ENCODE data around the gene CYTH3.
A peak's percentile ranks its signal among the peaks of the same experiment; 100 is the strongest.

Gene CYTH3

DNA sequence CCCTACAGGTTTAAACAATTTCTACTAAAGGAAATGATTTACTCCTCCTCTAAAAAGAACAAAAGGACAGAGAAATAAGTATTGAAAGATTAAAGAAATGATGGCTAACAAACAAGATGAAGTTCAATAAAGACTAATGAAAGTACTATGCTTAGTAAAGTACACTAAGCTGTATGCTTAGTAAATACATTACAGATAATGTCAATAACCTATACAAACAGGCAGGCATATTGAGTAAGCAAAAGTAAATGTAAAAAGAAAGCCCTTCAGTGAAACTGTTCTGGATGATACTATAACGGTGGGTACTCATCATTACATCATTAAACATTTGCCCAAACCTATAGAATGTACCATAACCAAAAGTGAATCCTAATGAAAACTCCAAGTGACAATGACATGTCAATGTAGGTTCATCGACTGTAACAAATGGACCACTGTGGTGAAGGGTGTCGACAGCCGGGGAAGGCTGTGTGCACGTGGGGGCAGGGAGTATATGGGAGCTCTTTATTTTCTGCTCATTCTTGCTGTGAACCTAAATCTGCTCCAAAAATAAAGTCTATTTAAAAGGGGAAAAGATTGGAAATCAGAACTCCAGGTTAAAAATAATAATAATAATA lies 34.0 kb downstream of the CYTH3 start:
- no peak for TF ChIP-seq CTCF (IDR thresholded peaks at IDR 0.05)
- Mint-ChIP-seq H3K4me1 (peaks cover 6% of the 10 kb centered on the region), H3K4me3 (no peak overlapping the region), H3K27me3 (ENCODE audit: low read depth, poor library complexity) (peaks cover 3% of the 10 kb centered on the region), H3K36me3 (ENCODE audit: low read depth) (no peaks in the 10 kb centered on the region), H3K27ac (no peak overlapping the region), H3K9me3 (no peaks in the 10 kb centered on the region)
- no peak for DNase-seq

GRCh38 chr7:6237730-6238129 lies 34.7 kb downstream of the CYTH3 start:
- H3K9me3 Mint-ChIP-seq = no peaks in the 10 kb centered on the region
- no peak overlapping the region for H3K27ac Mint-ChIP-seq
- H3K4me3 Mint-ChIP-seq = no peak overlapping the region
- peaks cover 11% of the 10 kb centered on the region for H3K4me1 Mint-ChIP-seq
- no peak for DNase-seq
- H3K36me3 Mint-ChIP-seq (ENCODE audit: low read depth) = no peaks in the 10 kb centered on the region
- no peak for TF ChIP-seq CTCF (IDR thresholded peaks at IDR 0.05)
- peaks cover 3% of the 10 kb centered on the region for H3K27me3 Mint-ChIP-seq (ENCODE audit: low read depth, poor library complexity)

GRCh38 chr7:6237011-6237410 lies 35.4 kb downstream of the CYTH3 start:
- H3K4me3 Mint-ChIP-seq = no peak overlapping the region

GRCh38 chr7:6235029-6235871 lies 37.2 kb downstream of the CYTH3 start:
- TF ChIP-seq CTCF (IDR thresholded peaks at IDR 0.05) = no peak
- no peak for DNase-seq
- H3K4me1 Mint-ChIP-seq = peaks cover 26% of the 10 kb centered on the region
- H3K4me3 Mint-ChIP-seq = no peak overlapping the region
- no peaks in the 10 kb centered on the region for H3K9me3 Mint-ChIP-seq
- peaks cover 3% of the 10 kb centered on the region for H3K27me3 Mint-ChIP-seq (ENCODE audit: low read depth, poor library complexity)
- no peaks in the 10 kb centered on the region for H3K36me3 Mint-ChIP-seq (ENCODE audit: low read depth)
- no peak overlapping the region for H3K27ac Mint-ChIP-seq

More at GRCh38 chr7:6237011-6237410, 35.4 kb downstream of the CYTH3 start:
- Mint-ChIP-seq H3K4me1 (peaks cover 15% of the 10 kb centered on the region), H3K36me3 (ENCODE audit: low read depth) (no peaks in the 10 kb centered on the region), H3K27me3 (ENCODE audit: low read depth, poor library complexity) (peaks cover 3% of the 10 kb centered on the region), H3K9me3 (no peaks in the 10 kb centered on the region), H3K27ac (peak overlapping the region; percentile 40)
- DNase-seq = no peak
- TF ChIP-seq CTCF (IDR thresholded peaks at IDR 0.05) = no peak

GRCh38 chr7:6234384-6234783 lies 38.0 kb downstream of the CYTH3 start:
- Mint-ChIP-seq H3K9me3 (no peaks in the 10 kb centered on the region), H3K27ac (no peak overlapping the region), H3K4me1 (peaks cover 31% of the 10 kb centered on the region), H3K27me3 (ENCODE audit: low read depth, poor library complexity) (peaks cover 3% of the 10 kb centered on the region), H3K4me3 (no peak overlapping the region), H3K36me3 (ENCODE audit: low read depth) (no peaks in the 10 kb centered on the region)
- TF ChIP-seq CTCF (IDR thresholded peaks at IDR 0.05) = no peak
- DNase-seq = no peak

Measured in nephron progenitor cell (in vitro differentiated cells).